Heart left ventricle (tissue), 16 donors: ENCODE measurements around the gene SLC12A5. TPM values are rescaled to one million over a fixed set of nuclear protein-coding genes. Genes with fewer than 3 reads are reported as not detected.

Experiments
- ATAC-seq, 4 donors: fragments of 200-7000 bp; cut with Tn5 transposase; one replicate each; pipeline ENCODE4 v1.9.1; 2020 to 2022; ENCODE audit warnings: moderate library complexity in 4 of 4, mild to moderate bottlenecking in 3 of 4, moderate number of reproducible peaks in 1 of 4
- DNase-seq, 5 donors: peaks; one replicate each; pipeline ENCODE4 v3.0.0-alpha.2; 2020
- H3K27ac ChIP-seq, 12 donors: fragments of 200-600 bp; sonication (generic) in 4 of 12; one replicate each; pipeline versions ENCODE4 v1.5.0 to v1.8.0; 2016 to 2022; ENCODE audit warnings: mild to moderate bottlenecking in 2 of 12
- H3K27me3 ChIP-seq, 9 donors: fragments of 200-600 bp; sonication (generic) in 2 of 9; one replicate each; pipeline versions ENCODE4 v1.5.1 to v1.8.0; 2016 to 2022; ENCODE audit warnings: mild to moderate bottlenecking in 3 of 9
- H3K36me3 ChIP-seq, 9 donors: fragments of 200-600 bp; sonication (generic) in 2 of 9; one replicate each; pipeline versions ENCODE4 v1.5.0 to v1.8.0; 2018 to 2022; ENCODE audit warnings: mild to moderate bottlenecking in 2 of 9
- H3K4me1 ChIP-seq, 12 donors: fragments of 200-600 bp; sonication (generic) in 4 of 12; one replicate each; pipeline versions ENCODE4 v1.5.0 to v1.8.0; 2016 to 2022; ENCODE audit warnings: mild to moderate bottlenecking in 3 of 12
- H3K4me3 ChIP-seq, 12 donors: fragments of 200-600 bp; sonication (generic) in 4 of 12; one replicate each; pipeline versions ENCODE4 v1.5.0 to v1.8.0; 2017 to 2022; ENCODE audit warnings: mild to moderate bottlenecking in 9 of 12, moderate library complexity in 4 of 12
- H3K9me3 ChIP-seq, 12 donors: fragments of 200-600 bp; sonication (generic) in 4 of 12; one replicate each; pipeline versions ENCODE4 v1.5.0 to v1.8.0; 2016 to 2022; ENCODE audit warnings: mild to moderate bottlenecking in 1 of 12
- POLR2A ChIP-seq, 2 donors: fragments of 450-650 bp; IDR thresholded peaks; one replicate each; pipeline ENCODE4 v1.6.1; 2017; ENCODE audit warnings: antibody characterized with exemption in 2 of 2, mild to moderate bottlenecking in 2 of 2, moderate library complexity in 2 of 2
- WGBS, 4 donors: extraction: QIAGEN DNeasy Blood & Tissue Kit in 2 of 4; methylation state at CpG; one replicate each; pipeline versions ENCODE4 v1.1.5 to v1.1.7; 2013 to 2018; 5-methylcytosine and 5-hydroxymethylcytosine counted together
- intact Hi-C, 10 donors: fragments of 100-400 bp; cut with DNase I; formaldehyde crosslinking; loops; one replicate each; pipeline versions ENCODE4 v1.11.1 to v1.14.2; 2022
- polyA plus RNA-seq, 2 donors: library from polyadenylated mRNA; stranded (reverse); fragments of 200-250 nt; gene quantifications; one replicate each; pipeline ENCODE4 v1.2.3, GENCODE V29; 2013
- total RNA-seq, 9 donors: library from RNA; depleted of rRNA in 2 of 9; stranded (reverse); fragments of >200 nt in 2 of 9; fragmentation: NEBNext Ultra II Directional in 3 of 9; extraction: Animal tissue kit (Norgen Biotek cat#: 25700) in 3 of 9; gene quantifications; one replicate each; pipeline versions ENCODE4 v1.1.0 to v1.2.4, GENCODE V29; 2016 to 2023
- TF ChIP-seq, protein P1 (sequence below), 12 donors: fragments of 200-600 bp; sonication (generic) in 4 of 12; IDR thresholded peaks; one replicate each; pipeline versions ENCODE4 v1.5.0 to v1.8.0; 2018 to 2022; ENCODE audit warnings: antibody characterized with exemption in 12 of 12, mild to moderate bottlenecking in 5 of 12
- donor health status: ischemic (EF 13 %, LVEDD 7.1; RV severe dilation, severe dysfunction).
- donor health status: healthy with polysubstance abuse.
- donor health status: DM: no; HTN: yes; CAD: no.
- donor health status: DM: no; HTN: no; CAD: no.
- donor health status: ischemic (EF 25% LVEDD 6.9; RV normal size, moderate dysfunction).
- donor health status: ischemic (EF 25% LVEDD 5.7; RV mildly dilated, moderate dysfunction).
- donor health status: healthy.
- donor health status: DM: yes; HTN: yes; CAD: no.
- donor health status: ischemic (EF 35%, LVEDD 5.7; RV mildly dilated, moderate dysfunction).
- donor health status: nonischemic (EF 11% LVEDD 7.7; RV severe dilation, severe dysfunction).
- donor health status: DM: yes; HTN: yes; CAD: no.
- donor health status: PGD.
- donor health status: ischemic (EF 29% LVEDD 5.4; RV normal size, mild dysfunction).
- donor health status: nonischemic (EF 23%, LVEDD 6.1; RV moderate dilation, normal function).

Gene SLC12A5
- total and polyA plus RNA-seq, 11 donors = 0.73 to 1.7 (median 1.2) TPM; not detected in 8

DNA sequence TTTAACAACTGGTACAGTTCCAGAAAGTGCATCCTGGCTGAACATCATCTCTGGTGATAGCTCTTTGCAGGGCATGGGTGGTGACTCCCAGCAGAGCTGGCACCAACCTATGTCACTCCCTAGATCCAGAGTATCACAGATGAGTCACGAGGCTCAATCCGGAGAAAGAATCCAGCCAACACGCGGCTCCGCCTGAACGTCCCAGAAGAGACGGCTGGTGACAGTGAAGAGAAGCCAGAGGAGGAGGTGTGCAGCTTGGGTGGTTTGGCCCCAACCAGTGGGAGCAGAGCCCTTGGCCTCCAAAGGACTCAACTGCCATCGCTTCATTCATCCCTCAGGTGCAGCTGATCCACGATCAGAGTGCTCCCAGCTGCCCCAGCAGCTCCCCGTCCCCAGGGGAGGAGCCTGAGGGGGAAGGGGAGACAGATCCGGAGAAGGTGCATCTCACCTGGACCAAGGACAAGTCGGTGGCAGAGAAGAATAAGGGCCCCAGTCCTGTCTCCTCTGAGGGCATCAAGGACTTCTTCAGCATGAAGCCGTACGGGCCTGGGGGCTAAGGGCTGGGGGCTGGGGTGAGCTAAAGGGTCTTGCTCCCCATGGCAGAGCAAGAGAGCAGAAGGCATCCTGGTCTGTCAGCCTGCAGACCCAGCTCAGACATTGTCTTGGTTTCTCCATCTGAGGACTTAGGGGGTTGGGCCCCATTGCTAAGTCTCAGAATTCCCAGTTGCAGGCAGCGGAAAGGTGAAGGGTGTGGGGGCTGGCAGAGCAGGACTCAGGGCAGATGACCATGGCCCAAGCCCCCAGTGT, 27.2 kb downstream of the SLC12A5 start:
- DNase-seq = no peak
- Histone ChIP-seq H3K27me3 (peaks cover 0 to 63% (median 21%) of the 10 kb centered on the region in 9 donors), H3K4me3 (no peak overlapping the region), H3K36me3 (peaks cover 0 to 15% (median 9%) of the 10 kb centered on the region in 9 donors), H3K4me1 (peaks cover 0 to 41% (median 26%) of the 10 kb centered on the region in 12 donors), H3K27ac (no peak overlapping the region), H3K9me3 (no peaks in the 10 kb centered on the region)
- intact Hi-C loops = no loop called here
- TF ChIP-seq, protein P1, sequence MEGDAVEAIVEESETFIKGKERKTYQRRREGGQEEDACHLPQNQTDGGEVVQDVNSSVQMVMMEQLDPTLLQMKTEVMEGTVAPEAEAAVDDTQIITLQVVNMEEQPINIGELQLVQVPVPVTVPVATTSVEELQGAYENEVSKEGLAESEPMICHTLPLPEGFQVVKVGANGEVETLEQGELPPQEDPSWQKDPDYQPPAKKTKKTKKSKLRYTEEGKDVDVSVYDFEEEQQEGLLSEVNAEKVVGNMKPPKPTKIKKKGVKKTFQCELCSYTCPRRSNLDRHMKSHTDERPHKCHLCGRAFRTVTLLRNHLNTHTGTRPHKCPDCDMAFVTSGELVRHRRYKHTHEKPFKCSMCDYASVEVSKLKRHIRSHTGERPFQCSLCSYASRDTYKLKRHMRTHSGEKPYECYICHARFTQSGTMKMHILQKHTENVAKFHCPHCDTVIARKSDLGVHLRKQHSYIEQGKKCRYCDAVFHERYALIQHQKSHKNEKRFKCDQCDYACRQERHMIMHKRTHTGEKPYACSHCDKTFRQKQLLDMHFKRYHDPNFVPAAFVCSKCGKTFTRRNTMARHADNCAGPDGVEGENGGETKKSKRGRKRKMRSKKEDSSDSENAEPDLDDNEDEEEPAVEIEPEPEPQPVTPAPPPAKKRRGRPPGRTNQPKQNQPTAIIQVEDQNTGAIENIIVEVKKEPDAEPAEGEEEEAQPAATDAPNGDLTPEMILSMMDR (IDR thresholded peaks at IDR 0.05) = no peak
- no peak for TF ChIP-seq POLR2A (IDR thresholded peaks at IDR 0.05)
- 74 to 76% (median 75%) methylated on average over 15 of the region's 15 CpGs for WGBS, 4 donors
- ATAC-seq = no peak

DNA sequence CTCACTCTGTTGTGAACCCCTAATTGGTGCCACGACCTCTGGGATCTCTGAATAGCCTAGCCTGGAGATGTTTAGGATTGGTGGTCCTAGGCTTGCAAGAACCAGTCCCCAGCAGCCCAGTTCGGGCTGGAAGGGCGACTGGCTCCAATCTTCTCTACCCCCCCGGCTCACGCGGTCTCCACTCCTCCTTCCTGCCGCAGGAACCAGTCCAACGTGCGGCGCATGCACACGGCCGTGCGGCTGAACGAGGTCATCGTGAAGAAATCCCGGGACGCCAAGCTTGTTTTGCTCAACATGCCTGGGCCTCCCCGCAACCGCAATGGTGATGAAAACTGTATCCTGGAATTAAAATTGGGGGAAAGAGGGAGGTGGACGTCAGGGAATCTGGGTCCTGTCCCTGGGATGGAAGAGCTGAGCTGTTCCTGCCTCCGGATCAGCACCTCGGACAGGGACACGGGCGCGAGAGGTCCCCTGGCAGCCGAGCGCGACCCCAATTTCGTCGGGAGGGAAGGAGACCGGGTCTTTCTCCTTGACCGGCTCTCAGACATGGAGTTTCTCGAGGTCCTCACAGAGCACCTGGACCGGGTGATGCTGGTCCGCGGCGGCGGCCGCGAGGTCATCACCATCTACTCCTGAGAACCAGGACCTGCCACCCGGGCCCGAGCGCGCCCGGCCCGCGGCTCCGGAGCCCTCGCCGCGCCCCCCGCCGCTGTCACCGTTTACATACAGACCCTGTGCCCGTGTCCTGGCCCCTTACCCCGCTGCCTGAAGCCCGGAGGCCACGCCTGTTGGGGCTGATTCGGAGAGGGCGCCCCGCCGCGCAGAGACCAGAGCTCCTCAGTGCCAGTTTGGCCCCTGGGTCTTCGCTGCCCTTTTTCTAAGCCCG, 28.2 kb downstream of the SLC12A5 start:
- TF ChIP-seq POLR2A (IDR thresholded peaks at IDR 0.05) = no peak
- TF ChIP-seq, protein P1 (IDR thresholded peaks at IDR 0.05) = no peak
- peak in 2 of 4 donors; percentile 27 to 57 for ATAC-seq
- no peaks in the 10 kb centered on the region for H3K9me3 ChIP-seq
- H3K36me3 ChIP-seq = peaks cover 0 to 25% (median 17%) of the 10 kb centered on the region in 9 donors
- DNase-seq = peak; percentile 51 to 71 (median 54)
- intact Hi-C loops = no loop called here
- H3K4me1 ChIP-seq = peaks cover 0 to 51% (median 28%) of the 10 kb centered on the region in 12 donors
- peak overlapping the region in 10 of 12 donors; percentile 3 to 50 (median 36) for H3K4me3 ChIP-seq
- 13 to 23% (median 17%) methylated on average over 47 to 65 of the region's 65 CpGs for WGBS, 4 donors
- H3K27ac ChIP-seq = no peak overlapping the region
- H3K27me3 ChIP-seq = peaks cover 0 to 61% (median 21%) of the 10 kb centered on the region in 9 donors

DNA sequence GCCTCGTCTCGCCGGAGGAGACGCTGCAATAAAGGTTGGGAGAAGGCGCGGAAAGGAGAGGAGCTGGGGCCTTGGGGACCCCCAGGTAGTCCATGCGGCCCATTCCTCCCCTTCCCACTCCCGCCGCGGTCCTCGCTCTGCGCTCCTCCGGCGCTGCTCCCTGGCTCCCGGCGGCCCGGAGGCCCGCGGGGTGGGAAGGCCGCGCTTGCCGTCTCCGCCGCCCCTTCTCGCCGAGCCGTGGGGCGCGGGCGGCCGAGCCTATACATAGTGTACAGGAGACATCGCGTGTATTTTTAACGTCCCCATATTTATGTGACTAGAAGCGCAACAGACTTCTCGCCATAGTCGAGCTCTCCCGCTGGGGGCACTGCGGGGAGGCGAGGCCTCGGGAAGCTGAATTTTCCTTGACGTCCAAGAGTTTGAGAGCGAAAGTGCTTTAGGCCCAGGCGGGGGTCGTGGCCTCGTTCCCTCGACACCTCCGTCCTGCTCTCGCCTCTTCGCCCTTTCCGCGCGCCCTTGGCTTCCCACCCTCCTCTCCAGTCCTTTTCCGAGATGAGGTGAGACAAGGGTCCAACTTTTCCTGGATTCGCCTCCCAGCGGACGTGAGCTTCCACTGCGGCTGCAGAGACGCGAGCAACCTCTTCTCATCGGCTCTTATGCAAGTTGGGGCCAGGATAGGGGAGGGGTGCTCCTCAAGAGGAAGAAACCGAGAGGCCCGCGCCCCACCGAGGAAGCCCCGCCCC, 29.0 kb downstream of the SLC12A5 start:
- intact Hi-C loops = no loop called here
- peaks cover 0 to 33% (median 25%) of the 10 kb centered on the region in 9 donors for H3K36me3 ChIP-seq
- peaks cover 0 to 52% (median 28%) of the 10 kb centered on the region in 12 donors for H3K4me1 ChIP-seq
- ATAC-seq (peak in 3 of 4 donors; percentile 33 to 55 (median 55)), DNase-seq (peak in 4 of 5 donors; percentile 38 to 82 (median 55))
- H3K27ac ChIP-seq = no peak overlapping the region
- TF ChIP-seq, protein P1 (IDR thresholded peaks at IDR 0.05) = peak in 9 of 12 donors; percentile 9 to 44 (median 20)
- TF ChIP-seq POLR2A (IDR thresholded peaks at IDR 0.05) = no peak
- no peaks in the 10 kb centered on the region for H3K9me3 ChIP-seq
- H3K27me3 ChIP-seq = peaks cover 0 to 54% (median 21%) of the 10 kb centered on the region in 9 donors
- peak overlapping the region in 11 of 12 donors; percentile 3 to 50 (median 34) for H3K4me3 ChIP-seq
- WGBS, 4 donors = 3 to 8% (median 4%) methylated on average over 36 to 66 of the region's 66 CpGs
